Measurements from ENCODE around the gene AOC2.

The AOC2 gene

DNA sequence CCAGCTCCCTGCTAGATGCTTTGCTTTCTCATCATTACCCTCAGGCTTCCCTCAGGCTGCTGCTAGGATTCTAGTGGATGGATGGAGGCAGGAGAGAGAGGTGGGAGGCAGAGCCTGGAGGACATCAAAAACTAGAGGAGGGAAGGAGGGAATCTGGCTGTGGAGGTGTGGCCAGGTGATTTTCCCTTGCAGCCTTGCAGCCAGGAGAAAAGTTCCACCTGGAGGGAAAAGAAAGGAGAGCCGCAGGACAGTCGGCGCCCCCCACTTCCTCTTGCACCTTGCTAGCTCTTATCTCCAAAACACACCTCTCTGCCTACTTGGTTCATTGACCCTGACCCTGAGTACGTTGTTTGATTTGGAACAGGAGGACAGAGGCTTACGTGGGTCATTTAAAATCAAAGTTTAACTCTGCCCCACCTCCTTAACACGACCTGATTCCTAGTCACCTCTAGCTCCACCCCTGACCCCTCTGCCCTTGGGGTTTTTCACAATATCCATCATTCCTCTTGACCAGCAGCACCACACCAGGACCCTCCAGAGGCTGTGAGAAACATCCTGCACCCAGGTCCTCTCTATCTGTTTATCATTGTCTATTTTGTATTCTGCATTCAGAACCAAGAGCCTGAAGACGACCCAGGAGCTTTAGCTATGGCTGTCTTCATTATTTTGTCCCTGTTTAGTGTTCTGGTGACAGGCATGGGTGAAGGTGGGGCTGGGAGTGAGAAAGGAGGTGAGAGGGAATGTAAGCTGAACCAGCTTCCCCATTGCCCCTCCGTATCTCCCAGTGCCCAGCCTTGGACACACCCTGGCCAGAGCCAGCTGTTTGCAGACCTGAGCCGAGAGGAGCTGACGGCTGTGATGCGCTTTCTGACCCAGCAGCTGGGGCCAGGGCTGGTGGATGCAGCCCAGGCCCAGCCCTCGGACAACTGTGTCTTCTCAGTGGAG is 22.5 kb downstream of the AOC2 start:
- TF ChIP-seq CEBPB (IDR thresholded peaks at IDR 0.05) (no peak), TCF12 (IDR thresholded peaks at IDR 0.05; ENCODE audit: low read depth) (no peak)

GRCh38 chr17:42868338-42868737 is 24.0 kb downstream of the AOC2 start:
- TF ChIP-seq, protein P1, sequence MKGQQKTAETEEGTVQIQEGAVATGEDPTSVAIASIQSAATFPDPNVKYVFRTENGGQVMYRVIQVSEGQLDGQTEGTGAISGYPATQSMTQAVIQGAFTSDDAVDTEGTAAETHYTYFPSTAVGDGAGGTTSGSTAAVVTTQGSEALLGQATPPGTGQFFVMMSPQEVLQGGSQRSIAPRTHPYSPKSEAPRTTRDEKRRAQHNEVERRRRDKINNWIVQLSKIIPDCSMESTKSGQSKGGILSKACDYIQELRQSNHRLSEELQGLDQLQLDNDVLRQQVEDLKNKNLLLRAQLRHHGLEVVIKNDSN (IDR thresholded peaks at IDR 0.05) = no peak
- no peak for TF ChIP-seq CREB1 (IDR thresholded peaks at IDR 0.05; ENCODE audit: low read depth)
- TF ChIP-seq, protein P2, sequence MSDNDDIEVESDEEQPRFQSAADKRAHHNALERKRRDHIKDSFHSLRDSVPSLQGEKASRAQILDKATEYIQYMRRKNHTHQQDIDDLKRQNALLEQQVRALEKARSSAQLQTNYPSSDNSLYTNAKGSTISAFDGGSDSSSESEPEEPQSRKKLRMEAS (IDR thresholded peaks at IDR 0.05) = no peak
- no peak for TF ChIP-seq YY1 (IDR thresholded peaks at IDR 0.05; ENCODE audit: low read depth)

DNA sequence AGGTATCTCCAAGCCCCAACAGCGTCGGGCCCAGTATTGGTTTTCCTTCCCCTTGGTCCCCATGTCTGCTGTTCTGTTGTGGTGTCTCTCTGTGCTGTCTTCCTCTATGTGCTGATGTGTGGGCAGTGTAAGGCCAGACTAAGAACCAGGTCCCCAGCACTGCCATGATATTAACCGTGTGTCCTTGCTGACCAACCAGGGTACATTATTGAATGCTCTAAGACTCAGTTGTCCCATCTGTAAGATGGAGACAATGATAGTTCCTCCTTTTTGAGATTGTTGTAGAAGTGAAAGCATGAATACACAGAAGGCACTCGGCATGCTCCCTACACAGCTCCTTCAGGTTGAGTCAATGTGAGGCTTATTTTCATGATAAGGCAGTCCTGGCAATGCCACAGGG is 27.3 kb downstream of the AOC2 start:
- no peak for TF ChIP-seq ZBTB7A (IDR thresholded peaks at IDR 0.05; ENCODE audit: low read depth)
- TF ChIP-seq, protein P1 (IDR thresholded peaks at IDR 0.05) = no peak
- TF ChIP-seq FOXM1 (IDR thresholded peaks at IDR 0.05; ENCODE audit: borderline replicate concordance, low read depth) = no peak
- no peak for TF ChIP-seq EGR1 (IDR thresholded peaks at IDR 0.05)
- TF ChIP-seq, protein P2 (IDR thresholded peaks at IDR 0.05) = no peak
- TF ChIP-seq NFIC (IDR thresholded peaks at IDR 0.05) = no peak
- TF ChIP-seq REST (IDR thresholded peaks at IDR 0.05; ENCODE audit: low read depth) = no peak
- TF ChIP-seq RAD21 (IDR thresholded peaks at IDR 0.05; ENCODE audit: low read depth) = no peak
- TF ChIP-seq YY1 (IDR thresholded peaks at IDR 0.05; ENCODE audit: low read depth) = no peak
- no peak for TF ChIP-seq TAF1 (IDR thresholded peaks at IDR 0.05; ENCODE audit: low read depth)
- no peak for TF ChIP-seq TCF12 (IDR thresholded peaks at IDR 0.05; ENCODE audit: low read depth)
- no peak for TF ChIP-seq EP300 (IDR thresholded peaks at IDR 0.05; ENCODE audit: borderline replicate concordance)
- TF ChIP-seq TEAD4 (IDR thresholded peaks at IDR 0.05) = no peak
- TF ChIP-seq CREB1 (IDR thresholded peaks at IDR 0.05; ENCODE audit: low read depth) = no peak
- TF ChIP-seq CEBPB (IDR thresholded peaks at IDR 0.05) = no peak

GRCh38 chr17:42872251-42872965 is 28.0 kb downstream of the AOC2 start:
- TF ChIP-seq FOXM1 (IDR thresholded peaks at IDR 0.05; ENCODE audit: borderline replicate concordance, low read depth) = no peak
- no peak for TF ChIP-seq EP300 (IDR thresholded peaks at IDR 0.05; ENCODE audit: borderline replicate concordance)
- TF ChIP-seq EGR1 (IDR thresholded peaks at IDR 0.05) = no peak
- no peak for TF ChIP-seq TEAD4 (IDR thresholded peaks at IDR 0.05)
- TF ChIP-seq NFIC (IDR thresholded peaks at IDR 0.05) = no peak
- TF ChIP-seq CEBPB (IDR thresholded peaks at IDR 0.05) = no peak
- TF ChIP-seq, protein P2 (IDR thresholded peaks at IDR 0.05) = no peak
- TF ChIP-seq RAD21 (IDR thresholded peaks at IDR 0.05; ENCODE audit: low read depth) = no peak
- TF ChIP-seq, protein P1 (IDR thresholded peaks at IDR 0.05) = no peak
- TF ChIP-seq TAF1 (IDR thresholded peaks at IDR 0.05; ENCODE audit: low read depth) = no peak
- no peak for TF ChIP-seq YY1 (IDR thresholded peaks at IDR 0.05; ENCODE audit: low read depth)
- TF ChIP-seq CREB1 (IDR thresholded peaks at IDR 0.05; ENCODE audit: low read depth) = no peak
- TF ChIP-seq REST (IDR thresholded peaks at IDR 0.05; ENCODE audit: low read depth) = no peak
- TF ChIP-seq TCF12 (IDR thresholded peaks at IDR 0.05; ENCODE audit: low read depth) = no peak
- TF ChIP-seq ZBTB7A (IDR thresholded peaks at IDR 0.05; ENCODE audit: low read depth) = no peak

DNA sequence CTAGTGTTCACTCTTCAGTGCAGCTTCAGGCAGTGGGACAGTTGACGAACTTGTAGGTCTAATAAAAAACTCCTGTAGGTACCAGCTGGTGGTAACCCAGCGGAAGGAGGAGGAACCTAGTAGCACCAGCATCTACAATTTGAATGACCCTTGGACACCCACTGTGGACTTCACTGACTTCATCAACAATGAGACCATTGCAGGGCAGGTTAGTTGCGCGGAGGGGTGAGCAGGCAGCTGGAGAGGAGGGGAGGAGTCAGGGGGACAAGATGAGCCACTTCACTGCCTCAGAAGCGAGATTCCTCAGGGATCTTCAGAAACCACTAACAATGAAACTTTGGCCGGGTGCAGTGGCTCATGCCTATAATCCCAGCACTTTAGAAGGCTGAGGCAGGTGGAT is 28.9 kb downstream of the AOC2 start:
- TF ChIP-seq ZBTB7A (IDR thresholded peaks at IDR 0.05; ENCODE audit: low read depth) = no peak
- no peak for TF ChIP-seq EP300 (IDR thresholded peaks at IDR 0.05; ENCODE audit: borderline replicate concordance)
